Activated CD4-positive, alpha-beta memory T cell treated with anti-CD3 and anti-CD28 coated beads for 36 hours (primary cell): ENCODE results near the gene ABLIM3. TPM values are rescaled to one million over a fixed set of nuclear protein-coding genes. Genes with fewer than 3 reads are reported as not detected.

Experiments
- total RNA-seq, 2 experiments: library from RNA; stranded (reverse); gene quantifications; one replicate each; pipeline ENCODE4 v1.2.3, GENCODE V29; 2021

Gene ABLIM3
- total RNA-seq, 2 experiments from 2014 or later, result 0.10 to 0.24 TPM

Other genes with a start within 250 kb of the ABLIM3 start
- not detected for gene SH3TC2, start 78.4 kb upstream of the ABLIM3 start, total RNA-seq
- gene AFAP1L1, start 130.4 kb downstream of the ABLIM3 start, total RNA-seq, result not detected
- 10 to 100 TPM; 32.9 to 37.2 TPM for gene GRPEL2, start 204.0 kb downstream of the ABLIM3 start, total RNA-seq
- 10 to 100 TPM; 21.8 to 24.0 TPM for gene PCYOX1L, start 216.6 kb downstream of the ABLIM3 start, total RNA-seq
- gene IL17B, start 237.8 kb downstream of the ABLIM3 start, total RNA-seq, result not detected